HL-60/S4 treated with phorbol 12-myristate 13-acetate at 8.2 ng/mL for 4 days and 3 days (cell line): ENCODE data around the gene MSMB.

Experiments used
- in situ Hi-C: fragments of 300-500 bp; cut with MboI; formaldehyde crosslinking; loops from 2 replicates; pipeline ENCODE4 v1.15.0; 2022; ENCODE audit warnings: low sequenced_read_pairs

Gene MSMB

GRCh38 chr10:46035923-46036849 lies 9.9 kb downstream of the MSMB start:
- in situ Hi-C loops, result no loop called here

GRCh38 chr10:46033602-46034011 lies 12.5 kb downstream of the MSMB start:
- in situ Hi-C loops, result no loop called here

GRCh38 chr10:46031648-46032532 lies 14.2 kb downstream of the MSMB start:
- in situ Hi-C loops, result no loop called here

GRCh38 chr10:46030091-46030937 lies 15.8 kb downstream of the MSMB start, which contains the start of gene NCOA4:
TSS of gene NCOA4 (minus strand) at chr10:46030623. CDS start at chr10:46016680, 13,943 bp downstream.
- in situ Hi-C loops, result no loop called here

- in situ Hi-C loops, result no loop called here
These were observed 16.5 kb downstream of the MSMB start for GRCh38 chr10:46029461-46030030.

GRCh38 chr10:46028584-46029460 lies 17.2 kb downstream of the MSMB start:
- in situ Hi-C loops, result no loop called here

- in situ Hi-C loops, result no loop called here
These were observed 20.0 kb downstream of the MSMB start for GRCh38 chr10:46026106-46026505.

- in situ Hi-C loops, result no loop called here
These were observed 20.7 kb downstream of the MSMB start for GRCh38 chr10:46025406-46025805.

GRCh38 chr10:46024948-46025347 lies 21.1 kb downstream of the MSMB start:
- in situ Hi-C loops, result no loop called here

GRCh38 chr10:46022978-46023702 lies 22.9 kb downstream of the MSMB start:
- in situ Hi-C loops, result no loop called here

GRCh38 chr10:46020344-46020657 lies 25.8 kb downstream of the MSMB start:
- in situ Hi-C loops, result no loop called here

- in situ Hi-C loops, result no loop called here
These were observed 26.3 kb downstream of the MSMB start for GRCh38 chr10:46019569-46020343.

GRCh38 chr10:46019177-46019528 lies 26.9 kb downstream of the MSMB start:
- in situ Hi-C loops, result no loop called here

GRCh38 chr10:46018453-46019176 lies 27.5 kb downstream of the MSMB start:
- in situ Hi-C loops, result no loop called here

- in situ Hi-C loops, result no loop called here
These were observed 28.3 kb downstream of the MSMB start for GRCh38 chr10:46017733-46018132.

- in situ Hi-C loops, result no loop called here
These were observed 29.3 kb downstream of the MSMB start for GRCh38 chr10:46016811-46017210.

- in situ Hi-C loops, result no loop called here
These were observed 29.9 kb downstream of the MSMB start for GRCh38 chr10:46016190-46016589.
